Activated gamma-delta T cell treated with Interleukin-2 at 50 U/mL for 16 hours (primary cell): Measurements from ENCODE around the gene DNAJC5G.
"Not testable (repeated sequence)": the region's sequence is repeated elsewhere in the genome, so short reads cannot be mapped to it uniquely, and the experiment has no call there.

Experiments used
- DNase-seq: peaks from one replicate; pipeline ENCODE4 v3.0.0-alpha.2; 2020

The DNAJC5G gene

GRCh38 chr2:27255187-27255586 is 20.0 kb upstream of the DNAJC5G start:
- no peak for DNase-seq

- DNase-seq, result no peak
These were observed 19.6 kb upstream of the DNAJC5G start for GRCh38 chr2:27255660-27256059.

- DNase-seq, result no peak
These were observed 18.3 kb upstream of the DNAJC5G start for GRCh38 chr2:27256855-27257454.

- DNase-seq, result no peak
These were observed 17.2 kb upstream of the DNAJC5G start for GRCh38 chr2:27258051-27258450.

GRCh38 chr2:27261241-27261925 is 13.8 kb upstream of the DNAJC5G start:
- DNase-seq, result no peak

- no peak for DNase-seq
These were observed 13.3 kb upstream of the DNAJC5G start for GRCh38 chr2:27261926-27262298.

- peak; percentile 54 for DNase-seq
These were observed 12.6 kb upstream of the DNAJC5G start, which contains the start of gene SLC30A3 for GRCh38 chr2:27262379-27263286. SLC30A3 (minus strand) TSS chr2:27263047; CDS start chr2:27262906, 141 bp downstream.

- no peak for DNase-seq
These were observed 11.7 kb upstream of the DNAJC5G start for GRCh38 chr2:27263287-27264252.

GRCh38 chr2:27264253-27264752 is 10.9 kb upstream of the DNAJC5G start:
- no peak for DNase-seq

- peak; percentile 45 for DNase-seq
These were observed 10.3 kb upstream of the DNAJC5G start for GRCh38 chr2:27264753-27265535.

- no peak for DNase-seq
These were observed 9.7 kb upstream of the DNAJC5G start for GRCh38 chr2:27265536-27265870.

- DNase-seq, result not testable (repeated sequence)
These were observed 6.9 kb upstream of the DNAJC5G start for GRCh38 chr2:27268296-27268695.

GRCh38 chr2:27270131-27270530 is 5.1 kb upstream of the DNAJC5G start:
- no peak for DNase-seq

GRCh38 chr2:27270670-27271069 is 4.6 kb upstream of the DNAJC5G start:
- no peak for DNase-seq

GRCh38 chr2:27271631-27272340 is 3.4 kb upstream of the DNAJC5G start:
- DNase-seq, result no peak

GRCh38 chr2:27272537-27273522 is 2.4 kb upstream of the DNAJC5G start:
- DNase-seq, result not testable (repeated sequence)

- DNase-seq, result no peak
These were observed 2.8 kb downstream of the DNAJC5G start for GRCh38 chr2:27278010-27278409.

GRCh38 chr2:27280826-27281225 is 5.6 kb downstream of the DNAJC5G start:
- no peak for DNase-seq

GRCh38 chr2:27281442-27281841 is 6.2 kb downstream of the DNAJC5G start:
- no peak for DNase-seq
